ENCODE data around the gene CCDC167.

CCDC167 gene

DNA sequence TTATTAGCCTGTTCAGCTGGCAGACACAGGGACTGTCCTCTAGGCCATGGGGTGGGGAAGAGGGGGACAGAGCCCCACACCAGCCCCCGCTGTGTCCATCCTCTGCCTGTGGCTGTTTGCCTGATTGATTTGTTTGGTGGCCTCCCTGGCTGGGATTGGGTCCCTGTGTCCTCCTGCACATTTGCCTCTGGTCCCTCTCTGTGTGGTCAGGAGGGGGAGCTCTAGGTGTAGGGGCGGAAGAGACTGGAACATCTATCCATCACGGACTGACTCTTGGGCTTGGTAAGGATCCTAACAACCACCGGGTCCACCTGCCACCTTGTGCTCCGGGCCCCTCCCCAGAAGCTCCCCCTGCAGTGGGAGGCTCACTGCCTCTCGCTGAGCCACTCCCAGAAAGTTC, 38.4 kb upstream of the CCDC167 start:
- H3K9me3 ChIP-seq: no peaks in the 10 kb centered on the region
- H3K27me3 ChIP-seq: no peaks in the 10 kb centered on the region
- no peaks in the 10 kb centered on the region for H3K36me3 ChIP-seq
- DNase-seq: peak; percentile 40
- peak; percentile 63 for TF ChIP-seq CTCF (IDR thresholded peaks at IDR 0.05; ENCODE audit: low read depth, low read length)
- peaks cover 13% of the 10 kb centered on the region for H3K4me1 ChIP-seq
- no peak overlapping the region for H3K4me3 ChIP-seq (ENCODE audit: low read depth, low read length)

DNA sequence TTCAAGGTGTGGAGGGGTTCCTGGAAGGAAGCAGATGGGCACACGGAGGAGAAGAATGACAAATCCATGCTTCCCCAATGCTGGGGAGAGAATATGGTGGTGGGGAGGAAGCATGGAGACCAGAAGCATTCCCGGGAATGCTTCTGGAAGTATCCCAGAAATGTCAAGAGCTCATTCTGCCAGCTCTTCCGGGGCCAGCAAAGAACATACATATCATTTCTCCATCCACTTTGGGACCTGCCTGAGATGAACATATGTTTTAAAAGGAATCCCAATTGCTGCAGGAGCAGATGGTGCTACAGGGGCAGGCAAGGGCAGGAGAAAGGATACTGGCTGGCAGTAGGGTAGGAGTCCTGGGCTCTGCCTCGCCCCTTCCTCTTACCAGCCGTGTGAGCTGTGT, 37.9 kb upstream of the CCDC167 start:
- H3K36me3 ChIP-seq: no peaks in the 10 kb centered on the region
- H3K4me3 ChIP-seq (ENCODE audit: low read depth, low read length): no peak overlapping the region
- no peak for DNase-seq
- H3K4me1 ChIP-seq: peaks cover 13% of the 10 kb centered on the region
- H3K27me3 ChIP-seq: no peaks in the 10 kb centered on the region
- H3K9me3 ChIP-seq: no peaks in the 10 kb centered on the region
- no peak for TF ChIP-seq CTCF (IDR thresholded peaks at IDR 0.05; ENCODE audit: low read depth, low read length)

- H3K27me3 ChIP-seq: no peaks in the 10 kb centered on the region
- no peak for TF ChIP-seq CTCF (IDR thresholded peaks at IDR 0.05; ENCODE audit: low read depth, low read length)
- H3K9me3 ChIP-seq: no peaks in the 10 kb centered on the region
- peak; percentile 62 for DNase-seq
- H3K4me1 ChIP-seq: peaks cover 13% of the 10 kb centered on the region
- no peaks in the 10 kb centered on the region for H3K36me3 ChIP-seq
- H3K4me3 ChIP-seq (ENCODE audit: low read depth, low read length): peak overlapping the region; percentile 74
These were observed 36.9 kb upstream of the CCDC167 start for GRCh38 chr6:37536491-37537190.

GRCh38 chr6:37535759-37536490, 36.2 kb upstream of the CCDC167 start:
- Histone ChIP-seq H3K4me1 (peaks cover 13% of the 10 kb centered on the region), H3K4me3 (ENCODE audit: low read depth, low read length) (peak overlapping the region; percentile 74), H3K27me3 (no peaks in the 10 kb centered on the region), H3K9me3 (no peaks in the 10 kb centered on the region), H3K36me3 (no peaks in the 10 kb centered on the region)
- peak; percentile 32 for DNase-seq
- TF ChIP-seq CTCF (IDR thresholded peaks at IDR 0.05; ENCODE audit: low read depth, low read length): peak; percentile 20; the same call in 1 of the 2 replicates

DNA sequence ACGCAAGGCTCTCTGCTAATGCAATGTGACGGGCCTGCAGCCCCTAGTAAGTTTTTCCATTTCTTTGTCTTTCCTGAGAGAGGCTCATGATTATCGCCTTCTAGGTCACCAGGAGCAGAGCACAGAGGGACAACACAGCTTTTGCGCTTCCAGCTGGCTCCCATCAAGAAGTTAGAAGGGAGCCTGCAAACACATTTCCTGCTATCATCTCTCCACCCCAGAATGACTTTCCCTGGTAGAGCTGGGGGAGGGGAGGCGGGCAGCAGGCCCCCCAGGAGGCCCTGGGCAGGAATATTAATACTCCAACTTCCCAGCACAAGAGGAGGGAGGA, 35.7 kb upstream of the CCDC167 start:
- Histone ChIP-seq H3K27me3 (no peaks in the 10 kb centered on the region), H3K9me3 (no peaks in the 10 kb centered on the region), H3K36me3 (no peaks in the 10 kb centered on the region), H3K4me3 (ENCODE audit: low read depth, low read length) (peak overlapping the region; percentile 74), H3K4me1 (peaks cover 13% of the 10 kb centered on the region)
- DNase-seq: no peak
- TF ChIP-seq CTCF (IDR thresholded peaks at IDR 0.05; ENCODE audit: low read depth, low read length): no peak

GRCh38 chr6:37534893-37535292, 35.2 kb upstream of the CCDC167 start:
- no peak for TF ChIP-seq CTCF (IDR thresholded peaks at IDR 0.05; ENCODE audit: low read depth, low read length)
- Histone ChIP-seq H3K4me1 (peaks cover 13% of the 10 kb centered on the region), H3K36me3 (no peaks in the 10 kb centered on the region), H3K9me3 (no peaks in the 10 kb centered on the region), H3K27me3 (no peaks in the 10 kb centered on the region), H3K4me3 (ENCODE audit: low read depth, low read length) (no peak overlapping the region)
- DNase-seq: no peak
